Nephron (organoid): ENCODE measurements around the gene CCDC88C.

Source experiments
- H3K27ac Mint-ChIP-seq, 3 experiments: 2 replicates each; pipeline ENCODE4 v1.8.0; 2020; ENCODE audit warnings: mixed read lengths in 3 of 3, mild to moderate bottlenecking in 2 of 3, moderate library complexity in 1 of 3
- H3K27me3 Mint-ChIP-seq: 2 replicates; pipeline ENCODE4 v1.8.0; 2021; ENCODE audit warnings: low read depth, mild to moderate bottlenecking, moderate library complexity, mixed read lengths
- H3K36me3 Mint-ChIP-seq: 2 replicates; pipeline ENCODE4 v1.8.0; 2020; ENCODE audit warnings: low read depth, mixed read lengths
- H3K4me1 Mint-ChIP-seq: 2 replicates; pipeline ENCODE4 v1.8.0; 2020; ENCODE audit warnings: mixed read lengths
- H3K4me3 Mint-ChIP-seq, 3 experiments: 2 replicates each; pipeline ENCODE4 v1.8.0; 2020; ENCODE audit warnings: mild to moderate bottlenecking in 3 of 3, mixed read lengths in 3 of 3, moderate library complexity in 2 of 3
- H3K9me3 Mint-ChIP-seq: 2 replicates; pipeline ENCODE4 v1.8.0; 2020; ENCODE audit warnings: mixed read lengths
- CTCF ChIP-seq, 3 experiments: fragments of 200-600 bp; sonication (generic); IDR thresholded peaks; one replicate each; pipeline ENCODE4 v1.5.0; 2021; ENCODE audit warnings: antibody characterized with exemption in 3 of 3; ENCODE audit not compliant: unreplicated experiment in 3 of 3

The CCDC88C gene

GRCh38 chr14:91241863-91242262 is 175.8 kb downstream of the CCDC88C start:
- no peak for TF ChIP-seq CTCF (IDR thresholded peaks at IDR 0.05; ENCODE audit: unreplicated experiment in 3 of 3)
- H3K9me3 Mint-ChIP-seq, result peaks cover 10% of the 10 kb centered on the region
- H3K4me1 Mint-ChIP-seq, result no peaks in the 10 kb centered on the region
- no peak overlapping the region for H3K4me3 Mint-ChIP-seq
- H3K36me3 Mint-ChIP-seq, result no peaks in the 10 kb centered on the region
- H3K27me3 Mint-ChIP-seq, result peaks cover 10% of the 10 kb centered on the region
- no peak overlapping the region for H3K27ac Mint-ChIP-seq

- peaks cover 4% of the 10 kb centered on the region for H3K36me3 Mint-ChIP-seq
- H3K9me3 Mint-ChIP-seq, result peaks cover 10% of the 10 kb centered on the region
- H3K27ac Mint-ChIP-seq, result no peak overlapping the region
- peaks cover 6% of the 10 kb centered on the region for H3K27me3 Mint-ChIP-seq
- H3K4me3 Mint-ChIP-seq, result no peak overlapping the region
- no peak for TF ChIP-seq CTCF (IDR thresholded peaks at IDR 0.05; ENCODE audit: unreplicated experiment in 3 of 3)
- H3K4me1 Mint-ChIP-seq, result no peaks in the 10 kb centered on the region
These were observed 179.0 kb downstream of the CCDC88C start for GRCh38 chr14:91238661-91239060.

GRCh38 chr14:91238085-91238484 is 179.5 kb downstream of the CCDC88C start:
- Mint-ChIP-seq H3K4me1 (no peaks in the 10 kb centered on the region), H3K27me3 (peaks cover 6% of the 10 kb centered on the region), H3K4me3 (no peak overlapping the region), H3K36me3 (peaks cover 4% of the 10 kb centered on the region), H3K27ac (no peak overlapping the region), H3K9me3 (peaks cover 10% of the 10 kb centered on the region)
- no peak for TF ChIP-seq CTCF (IDR thresholded peaks at IDR 0.05; ENCODE audit: unreplicated experiment in 3 of 3)

GRCh38 chr14:91237219-91237618 is 180.4 kb downstream of the CCDC88C start:
- Mint-ChIP-seq H3K4me1 (no peaks in the 10 kb centered on the region), H3K9me3 (peaks cover 13% of the 10 kb centered on the region), H3K36me3 (peaks cover 7% of the 10 kb centered on the region), H3K27me3 (peaks cover 6% of the 10 kb centered on the region), H3K27ac (no peak overlapping the region), H3K4me3 (no peak overlapping the region)
- TF ChIP-seq CTCF (IDR thresholded peaks at IDR 0.05; ENCODE audit: unreplicated experiment in 3 of 3), result no peak

- no peaks in the 10 kb centered on the region for H3K4me1 Mint-ChIP-seq
- H3K4me3 Mint-ChIP-seq, result no peak overlapping the region
- peaks cover 16% of the 10 kb centered on the region for H3K36me3 Mint-ChIP-seq
- H3K27me3 Mint-ChIP-seq, result no peaks in the 10 kb centered on the region
- no peak overlapping the region for H3K27ac Mint-ChIP-seq
- H3K9me3 Mint-ChIP-seq, result peaks cover 12% of the 10 kb centered on the region
- no peak for TF ChIP-seq CTCF (IDR thresholded peaks at IDR 0.05; ENCODE audit: unreplicated experiment in 3 of 3)
These were observed 181.8 kb downstream of the CCDC88C start for GRCh38 chr14:91235841-91236240.

GRCh38 chr14:91234791-91235114 is 182.9 kb downstream of the CCDC88C start:
- Mint-ChIP-seq H3K4me1 (no peaks in the 10 kb centered on the region), H3K9me3 (peaks cover 14% of the 10 kb centered on the region), H3K27me3 (no peaks in the 10 kb centered on the region), H3K36me3 (peaks cover 24% of the 10 kb centered on the region), H3K4me3 (no peak overlapping the region), H3K27ac (no peak overlapping the region)
- no peak for TF ChIP-seq CTCF (IDR thresholded peaks at IDR 0.05; ENCODE audit: unreplicated experiment in 3 of 3)
